Suprapubic skin (tissue), 4 donors: ENCODE data around the gene AKAP13. TPM values are rescaled to one million over a fixed set of nuclear protein-coding genes. Genes with fewer than 3 reads are reported as not detected.
"Not testable (repeated sequence)": the region's sequence is repeated elsewhere in the genome, so short reads cannot be mapped to it uniquely, and the experiment has no call there.

Experiments used
- DNase-seq, 2 donors: peaks; one replicate each; pipeline ENCODE4 v3.0.0-alpha.2; 2019; ENCODE audit warnings: low spot score in 2 of 2
- H3K27ac ChIP-seq: fragments of 200-600 bp; sonication (generic); one replicate; pipeline ENCODE4 v1.5.1; 2019
- H3K27me3 ChIP-seq: fragments of 200-600 bp; sonication (generic); one replicate; pipeline ENCODE4 v1.5.1; 2019
- H3K36me3 ChIP-seq: fragments of 200-600 bp; sonication (generic); one replicate; pipeline ENCODE4 v1.5.1; 2019
- H3K4me1 ChIP-seq: fragments of 200-600 bp; sonication (generic); one replicate; pipeline ENCODE4 v1.5.1; 2019
- H3K4me3 ChIP-seq: fragments of 200-600 bp; sonication (generic); one replicate; pipeline ENCODE4 v1.5.1; 2019; ENCODE audit warnings: mild to moderate bottlenecking
- H3K9me3 ChIP-seq: fragments of 200-600 bp; sonication (generic); one replicate; pipeline ENCODE4 v1.5.1; 2019
- EP300 ChIP-seq: sonication (generic); formaldehyde crosslinking; IDR thresholded peaks from one replicate; pipeline ENCODE4 v1.6.1; 2017; ENCODE audit warnings: antibody characterized with exemption
- POLR2A ChIP-seq, 2 donors: fragments of 450-650 bp; IDR thresholded peaks; one replicate each; pipeline ENCODE4 v1.6.1; 2017; ENCODE audit warnings: antibody characterized with exemption in 2 of 2, mild to moderate bottlenecking in 2 of 2, moderate library complexity in 2 of 2
- POLR2AphosphoS5 ChIP-seq, 3 donors: sonication (generic); formaldehyde crosslinking; IDR thresholded peaks; one replicate each; pipeline ENCODE4 v1.6.1; 2017; ENCODE audit warnings: antibody characterized with exemption in 3 of 3
- WGBS: methylation state at CpG from one replicate; pipeline ENCODE4 v1.1.5; 2018; 5-methylcytosine and 5-hydroxymethylcytosine counted together
- total RNA-seq, 4 donors: library from RNA; depleted of rRNA; stranded (reverse); fragments of >200 nt; gene quantifications; one replicate each; pipeline ENCODE4 v1.1.0, GENCODE V29; 2016
- TF ChIP-seq, protein P1 (sequence below), 2 donors: fragments of 200-600 bp in 1 of 2; fragments of 450-650 bp in 1 of 2; sonication (generic) in 1 of 2; IDR thresholded peaks; one replicate each; pipeline ENCODE4 v1.5.1; 2016 to 2019; ENCODE audit warnings: antibody characterized with exemption in 2 of 2, mild to moderate bottlenecking in 1 of 2, moderate library complexity in 1 of 2

Gene AKAP13
- total RNA-seq, 4 donors from 2014 or later, result 124 to 249 (median 163) TPM

DNA sequence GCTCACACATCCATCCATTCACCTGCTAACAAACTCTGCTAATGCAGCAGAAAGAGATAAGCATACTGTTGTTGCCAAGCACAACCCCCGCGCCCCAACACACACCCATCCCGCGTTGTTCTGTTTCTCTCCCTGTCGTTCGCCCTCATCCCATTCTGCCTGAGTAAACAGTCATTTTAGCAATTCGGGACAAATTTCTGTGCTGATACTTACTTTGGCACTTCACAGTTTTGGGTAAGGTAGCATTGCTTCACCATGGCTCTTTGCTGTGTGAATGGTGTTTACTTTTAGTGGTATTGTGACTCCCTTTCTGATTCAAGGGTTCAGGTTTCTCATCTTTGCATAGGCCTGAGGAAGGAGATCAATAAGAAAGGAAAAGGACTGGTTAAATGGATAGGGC lies 149.7 kb downstream of the AKAP13 start:
- WGBS, result 81% methylated on average over 7 of the region's 7 CpGs
- DNase-seq, result no peak
- no peak for TF ChIP-seq POLR2AphosphoS5 (IDR thresholded peaks at IDR 0.05)

GRCh38 chr15:85531083-85531482 lies 150.7 kb downstream of the AKAP13 start:
- Histone ChIP-seq H3K4me1 (peaks cover 29% of the 10 kb centered on the region), H3K9me3 (no peaks in the 10 kb centered on the region), H3K4me3 (no peak overlapping the region), H3K27ac (no peak overlapping the region), H3K36me3 (peaks cover 4% of the 10 kb centered on the region), H3K27me3 (no peaks in the 10 kb centered on the region)
- DNase-seq, result no peak
- 96% methylated on average over 4 of the region's 4 CpGs for WGBS
- TF ChIP-seq POLR2AphosphoS5 (IDR thresholded peaks at IDR 0.05) (no peak), POLR2A (IDR thresholded peaks at IDR 0.05) (no peak)

More for the DNA sequence above, 149.7 kb downstream of the AKAP13 start:
- Histone ChIP-seq H3K4me1 (peaks cover 29% of the 10 kb centered on the region), H3K27ac (no peak overlapping the region), H3K9me3 (no peaks in the 10 kb centered on the region), H3K4me3 (no peak overlapping the region), H3K27me3 (no peaks in the 10 kb centered on the region), H3K36me3 (peaks cover 4% of the 10 kb centered on the region)

- H3K36me3 ChIP-seq, result peaks cover 4% of the 10 kb centered on the region
- peaks cover 30% of the 10 kb centered on the region for H3K4me1 ChIP-seq
- TF ChIP-seq POLR2A (IDR thresholded peaks at IDR 0.05), result no peak
- TF ChIP-seq POLR2AphosphoS5 (IDR thresholded peaks at IDR 0.05), result no peak
- no peak for TF ChIP-seq EP300
- TF ChIP-seq, protein P1, sequence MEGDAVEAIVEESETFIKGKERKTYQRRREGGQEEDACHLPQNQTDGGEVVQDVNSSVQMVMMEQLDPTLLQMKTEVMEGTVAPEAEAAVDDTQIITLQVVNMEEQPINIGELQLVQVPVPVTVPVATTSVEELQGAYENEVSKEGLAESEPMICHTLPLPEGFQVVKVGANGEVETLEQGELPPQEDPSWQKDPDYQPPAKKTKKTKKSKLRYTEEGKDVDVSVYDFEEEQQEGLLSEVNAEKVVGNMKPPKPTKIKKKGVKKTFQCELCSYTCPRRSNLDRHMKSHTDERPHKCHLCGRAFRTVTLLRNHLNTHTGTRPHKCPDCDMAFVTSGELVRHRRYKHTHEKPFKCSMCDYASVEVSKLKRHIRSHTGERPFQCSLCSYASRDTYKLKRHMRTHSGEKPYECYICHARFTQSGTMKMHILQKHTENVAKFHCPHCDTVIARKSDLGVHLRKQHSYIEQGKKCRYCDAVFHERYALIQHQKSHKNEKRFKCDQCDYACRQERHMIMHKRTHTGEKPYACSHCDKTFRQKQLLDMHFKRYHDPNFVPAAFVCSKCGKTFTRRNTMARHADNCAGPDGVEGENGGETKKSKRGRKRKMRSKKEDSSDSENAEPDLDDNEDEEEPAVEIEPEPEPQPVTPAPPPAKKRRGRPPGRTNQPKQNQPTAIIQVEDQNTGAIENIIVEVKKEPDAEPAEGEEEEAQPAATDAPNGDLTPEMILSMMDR (IDR thresholded peaks at IDR 0.05), result no peak
- no peak overlapping the region for H3K27ac ChIP-seq
- H3K4me3 ChIP-seq, result no peak overlapping the region
- H3K27me3 ChIP-seq, result no peaks in the 10 kb centered on the region
- DNase-seq, result no peak
- WGBS, result 53% methylated on average over 3 of the region's 3 CpGs
- no peaks in the 10 kb centered on the region for H3K9me3 ChIP-seq
Observed at GRCh38 chr15:85532689-85533088, 152.3 kb downstream of the AKAP13 start.

DNA sequence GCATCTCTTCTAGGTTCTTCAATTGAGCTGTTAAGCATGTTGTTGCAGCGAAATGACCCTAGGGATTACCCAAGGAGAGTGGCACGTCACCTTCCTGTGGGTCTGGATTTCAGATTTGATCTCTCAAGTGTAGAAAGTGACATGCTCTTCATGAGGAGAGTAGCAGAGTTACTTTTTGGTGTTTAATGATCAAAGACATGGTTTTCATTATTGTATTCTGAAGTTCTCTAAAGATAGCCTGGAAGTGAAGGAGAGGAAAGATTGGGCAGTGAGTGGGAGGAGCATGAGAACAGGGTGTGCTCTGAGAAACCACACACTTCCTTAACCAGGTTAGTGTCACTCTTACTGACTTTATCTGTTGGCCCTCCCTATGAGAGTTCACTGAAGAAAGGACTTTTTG lies 153.6 kb downstream of the AKAP13 start:
- 88% methylated on average over 2 of the region's 2 CpGs for WGBS
- Histone ChIP-seq H3K27ac (no peak overlapping the region), H3K36me3 (peaks cover 4% of the 10 kb centered on the region), H3K27me3 (no peaks in the 10 kb centered on the region), H3K4me3 (no peak overlapping the region), H3K9me3 (no peaks in the 10 kb centered on the region), H3K4me1 (peaks cover 20% of the 10 kb centered on the region)
- DNase-seq, result no peak
- TF ChIP-seq, protein P1 (IDR thresholded peaks at IDR 0.05), result no peak
- TF ChIP-seq POLR2AphosphoS5 (IDR thresholded peaks at IDR 0.05) (no peak), EP300 (no peak), POLR2A (IDR thresholded peaks at IDR 0.05) (no peak)

DNA sequence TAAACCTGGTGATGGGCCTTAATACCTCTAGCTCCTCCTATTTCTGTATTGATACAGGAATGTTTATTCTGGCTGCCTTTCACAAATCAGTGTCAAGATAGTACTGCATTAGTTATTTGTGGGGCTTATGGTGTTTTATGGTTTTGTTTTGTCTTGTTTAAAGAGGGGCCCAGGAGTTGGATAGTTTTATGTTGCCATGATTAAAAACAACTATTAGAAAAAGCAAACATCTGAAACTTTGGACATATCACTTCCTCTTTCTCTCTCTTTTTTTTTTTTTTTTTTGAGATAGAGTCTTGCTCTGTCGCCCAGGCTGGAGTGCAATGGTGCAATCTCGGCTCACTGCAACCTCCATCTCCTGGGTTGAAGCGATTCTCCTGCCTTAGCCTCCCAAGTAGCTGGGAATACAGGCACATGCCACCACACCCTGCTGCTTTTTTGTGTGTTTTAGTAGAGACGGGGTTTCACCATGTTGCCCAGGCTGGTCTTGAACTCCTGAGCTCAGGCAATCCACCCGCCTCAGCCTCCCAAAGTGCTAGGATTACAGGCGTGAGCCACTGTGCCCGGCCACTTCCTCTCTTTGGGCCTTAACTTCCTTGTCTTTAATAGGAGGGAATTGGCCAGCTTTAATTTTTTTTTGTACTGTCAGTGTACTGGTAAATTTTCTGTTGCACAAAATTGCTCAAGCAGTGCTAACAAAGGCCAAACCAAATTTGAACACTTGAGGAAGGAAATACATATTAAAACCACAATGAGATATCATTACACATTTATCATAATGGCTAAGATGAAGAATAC lies 155.3 kb downstream of the AKAP13 start:
- DNase-seq, H3K27me3 ChIP-seq, H3K9me3 ChIP-seq, H3K36me3 ChIP-seq, H3K4me3 ChIP-seq: not testable (repeated sequence)
- 78% methylated on average over 7 of the region's 7 CpGs for WGBS
- peaks cover 31% of the 10 kb centered on the region for H3K4me1 ChIP-seq
- peak overlapping the region; percentile 9 for H3K27ac ChIP-seq

DNA sequence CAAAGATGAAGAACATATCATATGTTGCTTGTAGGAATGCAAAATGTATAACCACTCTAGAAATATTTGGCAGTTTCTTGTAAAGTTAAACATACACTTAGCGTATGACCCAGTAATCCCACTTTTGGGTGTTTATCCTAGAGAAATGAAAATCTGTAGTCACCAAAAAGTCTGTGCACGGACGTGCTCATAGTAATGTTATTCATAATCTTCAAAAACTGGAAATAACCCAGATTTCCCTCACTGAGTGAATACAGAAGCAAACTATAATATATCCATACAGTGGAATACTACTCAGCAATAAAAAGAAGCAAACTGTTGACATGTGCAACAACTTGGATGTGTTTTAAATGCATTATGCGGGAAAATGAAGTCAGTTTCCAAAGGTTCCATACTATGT lies 155.9 kb downstream of the AKAP13 start:
- no peak for TF ChIP-seq POLR2AphosphoS5 (IDR thresholded peaks at IDR 0.05)
- no peak for TF ChIP-seq EP300
- TF ChIP-seq POLR2A (IDR thresholded peaks at IDR 0.05), result no peak
- TF ChIP-seq, protein P1 (IDR thresholded peaks at IDR 0.05), result no peak
- H3K36me3 ChIP-seq, result peaks cover 4% of the 10 kb centered on the region
- no peaks in the 10 kb centered on the region for H3K27me3 ChIP-seq
- no peaks in the 10 kb centered on the region for H3K9me3 ChIP-seq
- H3K27ac ChIP-seq, result no peak overlapping the region
- WGBS, result 92% methylated on average over 4 of the region's 4 CpGs
- peaks cover 37% of the 10 kb centered on the region for H3K4me1 ChIP-seq
- no peak for DNase-seq
- H3K4me3 ChIP-seq, result no peak overlapping the region
